Measurements from ENCODE around the gene POLA2.

Gene POLA2

DNA sequence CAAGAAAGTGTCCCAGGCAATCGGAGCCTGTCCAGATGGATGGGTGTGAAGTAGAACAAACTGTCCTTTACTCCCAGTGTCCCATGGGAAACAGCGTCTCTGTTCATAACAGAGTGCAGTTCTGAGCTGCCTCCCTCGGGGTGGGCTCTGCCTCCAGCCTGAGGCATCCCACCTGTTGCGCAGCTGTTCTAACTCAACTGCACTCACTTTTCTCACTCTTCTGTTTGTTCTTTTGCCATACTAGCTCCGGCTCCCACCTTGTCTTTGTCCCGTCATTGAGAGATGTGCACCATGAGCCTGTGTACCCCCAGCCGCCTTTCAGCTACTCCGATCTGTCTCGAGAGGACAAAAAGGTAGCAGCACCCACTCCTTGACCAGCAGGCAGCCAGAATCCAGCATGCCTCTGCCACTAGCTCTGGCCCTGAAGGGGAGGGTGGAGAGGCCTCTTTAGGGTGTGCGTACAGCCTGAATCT, 32.2 kb downstream of the POLA2 start:
- DNase-seq (ENCODE audit: low read depth), result no peak
- TF ChIP-seq, protein P1, sequence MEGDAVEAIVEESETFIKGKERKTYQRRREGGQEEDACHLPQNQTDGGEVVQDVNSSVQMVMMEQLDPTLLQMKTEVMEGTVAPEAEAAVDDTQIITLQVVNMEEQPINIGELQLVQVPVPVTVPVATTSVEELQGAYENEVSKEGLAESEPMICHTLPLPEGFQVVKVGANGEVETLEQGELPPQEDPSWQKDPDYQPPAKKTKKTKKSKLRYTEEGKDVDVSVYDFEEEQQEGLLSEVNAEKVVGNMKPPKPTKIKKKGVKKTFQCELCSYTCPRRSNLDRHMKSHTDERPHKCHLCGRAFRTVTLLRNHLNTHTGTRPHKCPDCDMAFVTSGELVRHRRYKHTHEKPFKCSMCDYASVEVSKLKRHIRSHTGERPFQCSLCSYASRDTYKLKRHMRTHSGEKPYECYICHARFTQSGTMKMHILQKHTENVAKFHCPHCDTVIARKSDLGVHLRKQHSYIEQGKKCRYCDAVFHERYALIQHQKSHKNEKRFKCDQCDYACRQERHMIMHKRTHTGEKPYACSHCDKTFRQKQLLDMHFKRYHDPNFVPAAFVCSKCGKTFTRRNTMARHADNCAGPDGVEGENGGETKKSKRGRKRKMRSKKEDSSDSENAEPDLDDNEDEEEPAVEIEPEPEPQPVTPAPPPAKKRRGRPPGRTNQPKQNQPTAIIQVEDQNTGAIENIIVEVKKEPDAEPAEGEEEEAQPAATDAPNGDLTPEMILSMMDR (IDR thresholded peaks at IDR 0.05; ENCODE audit: insufficient read depth, low read depth, low read length, missing control alignments), result no peak

DNA sequence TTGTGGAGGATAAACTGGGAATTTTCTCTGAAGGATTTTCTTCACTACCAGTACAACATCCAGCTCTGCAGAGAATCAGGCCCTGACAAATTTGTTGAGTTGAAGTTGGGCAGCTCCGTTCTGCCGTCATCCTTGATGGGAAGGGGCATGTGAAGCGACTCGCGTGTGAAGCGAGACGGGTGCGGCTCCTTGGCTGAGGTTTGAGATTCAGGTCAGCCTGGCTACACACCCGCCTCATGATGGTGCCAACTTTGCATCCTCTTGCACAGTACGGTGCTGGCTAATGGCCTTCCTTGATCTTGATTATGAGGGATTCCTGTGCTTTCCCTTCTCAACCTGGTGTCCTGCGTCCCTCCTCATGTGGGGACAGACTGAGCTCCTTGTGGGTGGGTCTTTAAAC, 33.2 kb downstream of the POLA2 start:
- TF ChIP-seq, protein P1 (IDR thresholded peaks at IDR 0.05; ENCODE audit: insufficient read depth, low read depth, low read length, missing control alignments), result no peak
- no peak overlapping the region for H3K4me3 ChIP-seq (ENCODE audit: low read depth, low read length)
- DNase-seq (ENCODE audit: low read depth), result no peak

More for the DNA sequence above, 32.2 kb downstream of the POLA2 start:
- H3K4me3 ChIP-seq (ENCODE audit: low read depth, low read length), result no peak overlapping the region

DNA sequence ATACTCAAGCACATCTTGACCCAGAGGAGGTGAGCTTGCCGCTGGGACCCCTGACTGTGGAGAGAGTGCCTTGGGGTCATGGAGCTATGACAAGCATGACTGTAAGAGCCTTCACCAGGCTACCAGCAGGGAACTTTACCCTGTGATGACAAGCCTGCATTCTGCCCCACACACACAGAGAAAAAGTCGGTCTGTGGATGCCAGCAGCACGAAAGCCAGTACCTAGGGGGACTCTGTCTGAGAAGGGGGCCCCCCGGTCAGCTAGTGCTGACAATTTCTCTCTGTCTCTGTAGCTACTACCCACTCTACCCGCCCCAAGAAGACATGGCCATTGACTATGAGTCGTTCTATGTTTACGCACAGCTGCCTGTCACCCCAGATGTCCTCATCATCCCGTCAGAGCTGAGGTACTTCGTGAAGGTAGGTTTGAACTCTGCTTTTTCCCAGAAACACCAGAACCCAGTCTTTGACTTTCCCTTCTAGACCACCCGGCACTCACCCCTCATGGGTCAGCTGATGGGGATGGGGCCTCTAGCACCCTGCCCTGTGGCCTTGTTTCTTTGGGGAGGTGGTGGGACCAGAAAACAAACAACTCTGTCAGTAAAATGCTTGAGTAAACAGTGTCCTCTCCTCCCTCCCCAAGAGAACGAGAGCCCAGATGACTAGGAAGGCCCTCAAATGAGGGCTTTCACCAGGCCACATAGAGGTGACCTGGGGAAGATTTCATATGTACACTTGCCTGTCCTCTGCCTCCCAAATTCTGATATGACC, 34.0 kb downstream of the POLA2 start:
- no peak overlapping the region for H3K4me3 ChIP-seq (ENCODE audit: low read depth, low read length)
- TF ChIP-seq, protein P1 (IDR thresholded peaks at IDR 0.05; ENCODE audit: insufficient read depth, low read depth, low read length, missing control alignments), result no peak
- DNase-seq (ENCODE audit: low read depth), result no peak

DNA sequence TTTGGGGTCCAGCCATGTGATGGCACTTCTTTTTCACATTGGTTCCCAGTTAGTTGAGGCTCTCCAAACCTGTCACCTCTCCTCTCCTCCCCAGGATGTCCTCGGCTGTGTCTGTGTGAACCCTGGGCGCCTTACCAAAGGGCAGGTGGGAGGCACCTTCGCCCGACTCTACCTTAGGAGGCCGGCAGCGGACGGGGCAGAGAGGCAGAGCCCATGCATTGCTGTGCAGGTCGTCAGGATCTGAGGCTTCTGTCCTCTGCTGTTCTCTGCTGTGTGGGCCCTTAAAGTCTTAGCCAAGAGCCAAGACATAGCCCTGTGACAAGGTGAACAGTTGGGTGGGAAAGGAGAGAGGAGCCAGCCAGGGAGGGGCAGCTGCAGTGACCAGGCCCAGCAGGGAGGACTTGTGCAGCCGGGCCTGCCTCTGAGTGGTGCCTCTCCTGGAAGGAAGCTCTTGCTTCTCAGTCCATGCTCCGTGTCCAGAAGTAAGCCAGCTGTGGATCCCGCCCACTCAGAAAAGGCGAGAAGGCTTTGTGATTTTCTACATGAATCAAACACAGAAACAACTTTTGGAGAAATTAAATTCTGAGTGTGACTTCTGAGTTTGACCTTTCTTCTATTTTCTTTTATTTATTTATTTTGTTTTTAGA, 35.4 kb downstream of the POLA2 start:
- TF ChIP-seq, protein P1 (IDR thresholded peaks at IDR 0.05; ENCODE audit: insufficient read depth, low read depth, low read length, missing control alignments), result no peak
- no peak overlapping the region for H3K4me3 ChIP-seq (ENCODE audit: low read depth, low read length)

DNA sequence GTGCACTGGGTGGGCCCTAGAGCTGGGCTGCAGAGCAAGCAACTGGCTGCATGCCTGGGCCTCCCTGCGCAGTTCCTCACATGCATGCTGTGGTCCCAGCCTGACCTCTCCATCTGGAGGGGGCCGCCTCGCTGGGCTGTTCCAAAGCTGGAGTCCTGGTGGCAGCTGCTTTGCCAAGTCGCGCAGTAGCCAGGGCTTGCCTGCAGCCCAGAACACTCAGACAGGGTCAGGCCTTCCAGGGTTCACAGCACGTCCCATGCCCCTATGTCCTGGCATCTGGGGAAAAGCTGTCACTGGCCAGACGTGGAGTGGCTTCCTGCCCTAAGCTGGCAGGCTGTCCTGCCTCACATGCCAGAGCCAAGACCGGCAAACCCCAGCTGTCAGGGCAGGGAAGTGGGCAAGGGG, 36.4 kb downstream of the POLA2 start:
- TF ChIP-seq, protein P1 (IDR thresholded peaks at IDR 0.05; ENCODE audit: insufficient read depth, low read depth, low read length, missing control alignments), result no peak
- no peak overlapping the region for H3K4me3 ChIP-seq (ENCODE audit: low read depth, low read length)
- no peak for DNase-seq (ENCODE audit: low read depth)

More for the DNA sequence above, 35.4 kb downstream of the POLA2 start:
- DNase-seq (ENCODE audit: low read depth), result no peak

DNA sequence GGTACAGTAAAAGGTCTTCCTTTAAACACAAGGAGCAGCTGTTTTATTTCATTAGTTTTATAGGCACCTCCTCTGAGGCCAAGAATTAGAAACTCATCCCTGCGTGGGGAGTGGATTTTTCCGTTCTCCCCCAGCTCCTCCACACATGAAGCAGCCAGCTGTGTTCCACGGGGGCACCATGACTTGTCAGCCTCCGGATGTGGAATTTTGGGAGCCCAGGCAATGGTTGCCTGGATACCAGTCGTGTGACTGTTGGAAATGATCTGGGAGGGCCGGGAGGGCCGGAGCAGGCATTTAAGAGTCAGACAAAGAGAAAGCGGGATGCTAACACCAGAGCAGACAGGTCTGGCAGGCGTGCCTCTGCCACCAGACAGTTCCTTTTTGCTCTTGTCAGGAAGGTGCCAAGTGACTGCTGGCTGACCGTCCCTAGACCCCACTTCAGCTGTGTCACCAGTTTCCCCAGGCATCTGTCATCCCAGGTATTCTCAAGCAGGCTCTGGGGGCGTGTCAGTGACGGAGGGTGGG, 37.0 kb downstream of the POLA2 start:
- TF ChIP-seq, protein P1 (IDR thresholded peaks at IDR 0.05; ENCODE audit: insufficient read depth, low read depth, low read length, missing control alignments), result no peak
- no peak overlapping the region for H3K4me3 ChIP-seq (ENCODE audit: low read depth, low read length)
- no peak for DNase-seq (ENCODE audit: low read depth)

Measured in GM12865 (cell line).